ENCODE data around the gene MAP4K4.

MAP4K4 gene

GRCh38 chr2:101852824-101853223, 155.3 kb downstream of the MAP4K4 start:
- H3K23ac ChIP-seq (ENCODE audit: low read depth, low read length, poor library complexity) = no peak overlapping the region

GRCh38 chr2:101854877-101855276, 157.4 kb downstream of the MAP4K4 start:
- no peak overlapping the region for H3K4me3 ChIP-seq (ENCODE audit: low read length in 2 of 2)
- no peak overlapping the region for H4K91ac ChIP-seq (ENCODE audit: low read depth, low read length, poor library complexity)
- peaks cover 11 to 97% of the 10 kb centered on the region in 2 donors for H3K36me3 ChIP-seq (replicated peaks in 1 of 2; ENCODE audit: control insufficient read depth in 2 of 2, insufficient read depth in 2 of 2, low read length in 2 of 2)
- no peak overlapping the region for H2BK120ac ChIP-seq (ENCODE audit: low read depth, low read length)
- H2BK5ac ChIP-seq (ENCODE audit: low read length) = no peak overlapping the region
- WGBS, 2 donors (ENCODE audit: extremely low coverage in 2 of 2, insufficient read length in 2 of 2, insufficient replicate concordance in 1 of 2) = no CpG with 5 or more reads among the region's 4 CpGs
- no peaks in the 10 kb centered on the region for H3K4me1 ChIP-seq (ENCODE audit: control insufficient read depth in 2 of 2, insufficient read depth in 1 of 2, low read depth in 1 of 2, low read length in 2 of 2)
- no peaks in the 10 kb centered on the region for H3K27me3 ChIP-seq (ENCODE audit: control insufficient read depth in 3 of 3, insufficient read depth in 3 of 3, low read depth in 1 of 3, low read length in 3 of 3)
- no peak overlapping the region for H3K18ac ChIP-seq (ENCODE audit: low read length)
- no peak overlapping the region for H2BK15ac ChIP-seq (ENCODE audit: low read length)
- H3K27ac ChIP-seq (replicated peaks; ENCODE audit: low read length) = no peak overlapping the region
- no peak overlapping the region for H2AFZ ChIP-seq (ENCODE audit: low read length)
- DNase-seq (ENCODE audit: low spot score) = no peak
- no peak overlapping the region for H3K14ac ChIP-seq (ENCODE audit: low read length)
- no peak overlapping the region for H3K9ac ChIP-seq (ENCODE audit: low read depth, low read length, poor library complexity)
- no peak overlapping the region for H4K8ac ChIP-seq (ENCODE audit: low read depth, low read length)
- H3K9me3 ChIP-seq (replicated peaks in 1 of 2; ENCODE audit: control insufficient read depth in 2 of 2, insufficient read depth in 1 of 2, low read depth in 1 of 2, low read length in 2 of 2) = no peaks in the 10 kb centered on the region
- H3K23ac ChIP-seq (ENCODE audit: low read depth, low read length, poor library complexity) = no peak overlapping the region
- no peak overlapping the region for H2AK5ac ChIP-seq (ENCODE audit: low read depth, low read length)
- no peak overlapping the region for H3K4ac ChIP-seq (ENCODE audit: low read length)
- H3K4me2 ChIP-seq (ENCODE audit: insufficient read depth, low read length, poor library complexity, severe bottlenecking) = no peak overlapping the region
- no peak overlapping the region for H2BK12ac ChIP-seq (ENCODE audit: low read length)
- no peaks in the 10 kb centered on the region for H3K79me1 ChIP-seq (ENCODE audit: low read depth, low read length)

More at GRCh38 chr2:101852824-101853223, 155.3 kb downstream of the MAP4K4 start:
- WGBS, 2 donors (ENCODE audit: extremely low coverage in 2 of 2, insufficient read length in 2 of 2, insufficient replicate concordance in 1 of 2) = no CpG with 5 or more reads among the region's 2 CpGs
- H3K79me1 ChIP-seq (ENCODE audit: low read depth, low read length) = no peaks in the 10 kb centered on the region
- no peak overlapping the region for H3K4me3 ChIP-seq (ENCODE audit: low read length in 2 of 2)
- H3K36me3 ChIP-seq (replicated peaks in 1 of 2; ENCODE audit: control insufficient read depth in 2 of 2, insufficient read depth in 2 of 2, low read length in 2 of 2) = peaks cover 9 to 97% of the 10 kb centered on the region in 2 donors
- no peak overlapping the region for H2BK15ac ChIP-seq (ENCODE audit: low read length)
- no peak overlapping the region for H3K4me2 ChIP-seq (ENCODE audit: insufficient read depth, low read length, poor library complexity, severe bottlenecking)
- no peak overlapping the region for H2BK120ac ChIP-seq (ENCODE audit: low read depth, low read length)
- H2BK12ac ChIP-seq (ENCODE audit: low read length) = no peak overlapping the region
- no peak overlapping the region for H3K14ac ChIP-seq (ENCODE audit: low read length)
- H3K4me1 ChIP-seq (ENCODE audit: control insufficient read depth in 2 of 2, insufficient read depth in 1 of 2, low read depth in 1 of 2, low read length in 2 of 2) = no peaks in the 10 kb centered on the region
- H3K27ac ChIP-seq (replicated peaks; ENCODE audit: low read length) = no peak overlapping the region
- no peak overlapping the region for H4K8ac ChIP-seq (ENCODE audit: low read depth, low read length)
- H2BK5ac ChIP-seq (ENCODE audit: low read length) = no peak overlapping the region
- H4K91ac ChIP-seq (ENCODE audit: low read depth, low read length, poor library complexity) = no peak overlapping the region
- H3K4ac ChIP-seq (ENCODE audit: low read length) = no peak overlapping the region
- no peak overlapping the region for H3K9ac ChIP-seq (ENCODE audit: low read depth, low read length, poor library complexity)
- H3K27me3 ChIP-seq (ENCODE audit: control insufficient read depth in 3 of 3, insufficient read depth in 3 of 3, low read depth in 1 of 3, low read length in 3 of 3) = no peaks in the 10 kb centered on the region
- no peak overlapping the region for H2AK5ac ChIP-seq (ENCODE audit: low read depth, low read length)
- no peak overlapping the region for H2AFZ ChIP-seq (ENCODE audit: low read length)
- H3K18ac ChIP-seq (ENCODE audit: low read length) = no peak overlapping the region
- no peaks in the 10 kb centered on the region for H3K9me3 ChIP-seq (replicated peaks in 1 of 2; ENCODE audit: control insufficient read depth in 2 of 2, insufficient read depth in 1 of 2, low read depth in 1 of 2, low read length in 2 of 2)
- DNase-seq (ENCODE audit: low spot score) = no peak

- no peak overlapping the region for H2BK5ac ChIP-seq (ENCODE audit: low read length)
- no peak for DNase-seq (ENCODE audit: low spot score)
- H3K4me3 ChIP-seq (ENCODE audit: low read length in 2 of 2) = no peak overlapping the region
These were observed 158.3 kb downstream of the MAP4K4 start for GRCh38 chr2:101855776-101856175.

GRCh38 chr2:101858246-101858645, 160.7 kb downstream of the MAP4K4 start:
- Histone ChIP-seq H3K27ac (replicated peaks; ENCODE audit: low read length) (no peak overlapping the region), H3K79me1 (ENCODE audit: low read depth, low read length) (no peaks in the 10 kb centered on the region), H3K23ac (ENCODE audit: low read depth, low read length, poor library complexity) (no peak overlapping the region), H3K4me1 (ENCODE audit: control insufficient read depth in 2 of 2, insufficient read depth in 1 of 2, low read depth in 1 of 2, low read length in 2 of 2) (no peaks in the 10 kb centered on the region), H2BK120ac (ENCODE audit: low read depth, low read length) (no peak overlapping the region), H4K8ac (ENCODE audit: low read depth, low read length) (no peak overlapping the region), H3K9me3 (replicated peaks in 1 of 2; ENCODE audit: control insufficient read depth in 2 of 2, insufficient read depth in 1 of 2, low read depth in 1 of 2, low read length in 2 of 2) (no peaks in the 10 kb centered on the region), H4K91ac (ENCODE audit: low read depth, low read length, poor library complexity) (no peak overlapping the region), H3K18ac (ENCODE audit: low read length) (no peak overlapping the region), H3K4ac (ENCODE audit: low read length) (no peak overlapping the region), H3K27me3 (ENCODE audit: control insufficient read depth in 3 of 3, insufficient read depth in 3 of 3, low read depth in 1 of 3, low read length in 3 of 3) (no peaks in the 10 kb centered on the region), H3K36me3 (replicated peaks in 1 of 2; ENCODE audit: control insufficient read depth in 2 of 2, insufficient read depth in 2 of 2, low read length in 2 of 2) (peaks cover 18 to 97% of the 10 kb centered on the region in 2 donors), H2BK12ac (ENCODE audit: low read length) (no peak overlapping the region), H3K9ac (ENCODE audit: low read depth, low read length, poor library complexity) (no peak overlapping the region), H3K14ac (ENCODE audit: low read length) (no peak overlapping the region), H3K4me2 (ENCODE audit: insufficient read depth, low read length, poor library complexity, severe bottlenecking) (no peak overlapping the region), H2BK5ac (ENCODE audit: low read length) (no peak overlapping the region), H3K4me3 (ENCODE audit: low read length in 2 of 2) (no peak overlapping the region), H2AFZ (ENCODE audit: low read length) (no peak overlapping the region), H2AK5ac (ENCODE audit: low read depth, low read length) (no peak overlapping the region), H2BK15ac (ENCODE audit: low read length) (no peak overlapping the region)
- no peak for DNase-seq (ENCODE audit: low spot score)

More at GRCh38 chr2:101855776-101856175, 158.3 kb downstream of the MAP4K4 start:
- Histone ChIP-seq H3K9ac (ENCODE audit: low read depth, low read length, poor library complexity) (no peak overlapping the region), H2AFZ (ENCODE audit: low read length) (no peak overlapping the region), H3K36me3 (replicated peaks in 1 of 2; ENCODE audit: control insufficient read depth in 2 of 2, insufficient read depth in 2 of 2, low read length in 2 of 2) (peaks cover 13 to 97% of the 10 kb centered on the region in 2 donors), H3K4me1 (ENCODE audit: control insufficient read depth in 2 of 2, insufficient read depth in 1 of 2, low read depth in 1 of 2, low read length in 2 of 2) (no peaks in the 10 kb centered on the region), H2BK15ac (ENCODE audit: low read length) (no peak overlapping the region), H3K79me1 (ENCODE audit: low read depth, low read length) (no peaks in the 10 kb centered on the region), H4K91ac (ENCODE audit: low read depth, low read length, poor library complexity) (no peak overlapping the region), H3K27me3 (ENCODE audit: control insufficient read depth in 3 of 3, insufficient read depth in 3 of 3, low read depth in 1 of 3, low read length in 3 of 3) (no peaks in the 10 kb centered on the region), H3K4me2 (ENCODE audit: insufficient read depth, low read length, poor library complexity, severe bottlenecking) (no peak overlapping the region), H3K18ac (ENCODE audit: low read length) (no peak overlapping the region), H2BK120ac (ENCODE audit: low read depth, low read length) (no peak overlapping the region), H3K23ac (ENCODE audit: low read depth, low read length, poor library complexity) (no peak overlapping the region), H3K27ac (replicated peaks; ENCODE audit: low read length) (no peak overlapping the region), H3K9me3 (replicated peaks in 1 of 2; ENCODE audit: control insufficient read depth in 2 of 2, insufficient read depth in 1 of 2, low read depth in 1 of 2, low read length in 2 of 2) (no peaks in the 10 kb centered on the region), H3K4ac (ENCODE audit: low read length) (no peak overlapping the region), H4K8ac (ENCODE audit: low read depth, low read length) (no peak overlapping the region), H2BK12ac (ENCODE audit: low read length) (no peak overlapping the region), H2AK5ac (ENCODE audit: low read depth, low read length) (no peak overlapping the region), H3K14ac (ENCODE audit: low read length) (no peak overlapping the region)
- WGBS, 2 donors (ENCODE audit: extremely low coverage in 2 of 2, insufficient read length in 2 of 2, insufficient replicate concordance in 1 of 2) = no CpG with 5 or more reads among the region's 9 CpGs
